WERI-Rb-1 (cell line): ENCODE data around the gene REC8.

Source experiments
- DNase-seq: peaks from one replicate; pipeline ENCODE4 v3.0.0-alpha.2; 2020
- H3K27ac ChIP-seq: fragments of 250-450 bp; sonication (Bioruptor Pico); 2 replicates; pipeline ENCODE4 v1.5.1; 2020; ENCODE audit warnings: mild to moderate bottlenecking, moderate library complexity
- H3K27me3 ChIP-seq: fragments of 250-450 bp; sonication (Bioruptor Pico); 2 replicates; pipeline ENCODE4 v1.5.1; 2021; ENCODE audit warnings: mild to moderate bottlenecking, low read depth, moderate library complexity; ENCODE audit not compliant: insufficient read depth, severe bottlenecking
- H3K36me3 ChIP-seq: fragments of 250-450 bp; sonication (Bioruptor Pico); 2 replicates; pipeline ENCODE4 v1.5.1; 2020; ENCODE audit warnings: mild to moderate bottlenecking, moderate library complexity
- H3K4me3 ChIP-seq: 2 replicates; pipeline ENCODE4 v1.5.1; 2011; ENCODE audit warnings: low read depth, mild to moderate bottlenecking, control low read depth, low read length
- H3K9me3 ChIP-seq: fragments of 250-450 bp; sonication (Bioruptor Pico); 2 replicates; pipeline ENCODE4 v1.5.1; 2021; ENCODE audit warnings: mild to moderate bottlenecking, moderate library complexity; ENCODE audit not compliant: severe bottlenecking
- CTCF ChIP-seq: IDR thresholded peaks from 2 replicates; pipeline ENCODE4 v1.5.1; 2011; ENCODE audit warnings: low read depth, mild to moderate bottlenecking, control low read depth, inconsistent platforms, low read length

Gene REC8

GRCh38 chr14:24141097-24141880 lies 30.6 kb upstream of the REC8 start, which contains the start of gene EMC9:
Gene EMC9, minus strand, starts transcription at chr14:24141591. Its CDS starts 287 bp downstream, at chr14:24141304.
- H3K36me3 ChIP-seq: peaks cover 44% of the 10 kb centered on the region
- no peaks in the 10 kb centered on the region for H3K27me3 ChIP-seq
- peak; percentile 100 for DNase-seq
- peak within 1 kb of the TSS; percentile 87 for H3K4me3 ChIP-seq
- H3K9me3 ChIP-seq: no peaks in the 10 kb centered on the region
- peak within 1 kb of the TSS; percentile 96 for H3K27ac ChIP-seq
- TF ChIP-seq CTCF: peak; percentile 39

GRCh38 chr14:24143511-24143910 lies 28.4 kb upstream of the REC8 start:
- no peak overlapping the region for H3K27ac ChIP-seq
- H3K4me3 ChIP-seq: no peak overlapping the region
- no peaks in the 10 kb centered on the region for H3K27me3 ChIP-seq
- no peak for DNase-seq
- H3K9me3 ChIP-seq: no peaks in the 10 kb centered on the region
- peaks cover 32% of the 10 kb centered on the region for H3K36me3 ChIP-seq
- TF ChIP-seq CTCF: no peak

- DNase-seq: no peak
- Histone ChIP-seq H3K9me3 (no peaks in the 10 kb centered on the region), H3K27me3 (no peaks in the 10 kb centered on the region), H3K4me3 (no peak overlapping the region), H3K36me3 (peaks cover 32% of the 10 kb centered on the region), H3K27ac (no peak overlapping the region)
- no peak for TF ChIP-seq CTCF
These were observed 27.4 kb upstream of the REC8 start for GRCh38 chr14:24144451-24144850.

- DNase-seq: no peak
- peaks cover 35% of the 10 kb centered on the region for H3K36me3 ChIP-seq
- no peaks in the 10 kb centered on the region for H3K9me3 ChIP-seq
- H3K4me3 ChIP-seq: no peak overlapping the region
- H3K27me3 ChIP-seq: no peaks in the 10 kb centered on the region
- TF ChIP-seq CTCF: no peak
- H3K27ac ChIP-seq: no peak overlapping the region
These were observed 26.7 kb upstream of the REC8 start for GRCh38 chr14:24145219-24145618.

- no peaks in the 10 kb centered on the region for H3K9me3 ChIP-seq
- no peaks in the 10 kb centered on the region for H3K27me3 ChIP-seq
- DNase-seq: no peak
- H3K36me3 ChIP-seq: peaks cover 40% of the 10 kb centered on the region
- peak overlapping the region; percentile 60 for H3K4me3 ChIP-seq
- H3K27ac ChIP-seq: peak overlapping the region; percentile 76
- TF ChIP-seq CTCF: no peak
These were observed 26.0 kb upstream of the REC8 start for GRCh38 chr14:24145690-24146452.
